ENCODE data around the gene DOCK11.

DNA sequence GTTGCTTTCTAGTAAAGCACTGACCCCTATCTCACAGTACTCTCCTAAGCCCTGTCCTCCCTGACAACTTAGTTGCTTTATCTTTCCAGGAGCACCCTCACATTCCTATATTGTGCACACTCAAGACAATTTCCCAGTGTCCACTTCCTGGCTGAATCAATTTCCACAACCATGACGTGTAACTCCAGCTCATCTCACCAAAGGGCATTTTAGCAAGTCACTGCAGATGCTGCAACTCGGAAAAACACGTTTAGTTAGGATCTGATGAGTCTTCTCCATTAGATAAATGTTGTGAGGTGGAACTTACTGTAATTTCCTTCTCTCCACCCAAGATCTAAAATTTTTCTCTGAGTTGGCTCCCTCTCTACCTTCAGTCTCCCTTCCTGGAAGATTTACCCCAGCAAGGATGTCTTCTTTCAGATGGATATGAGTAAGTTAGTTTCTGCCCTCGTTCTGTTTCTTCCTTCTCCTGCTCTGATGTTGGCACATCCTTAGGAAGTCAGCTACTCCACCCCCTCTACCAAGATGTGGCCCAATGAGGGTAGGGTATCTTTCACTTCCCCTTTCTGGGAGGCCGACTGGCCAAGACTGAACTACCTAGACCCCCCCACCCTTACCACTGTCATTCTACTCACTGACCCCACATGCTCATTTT, 203.0 kb downstream of the DOCK11 start:
- TF ChIP-seq EZH2phosphoT487 (IDR thresholded peaks at IDR 0.05; ENCODE audit: insufficient read depth, low read depth) (no peak), EZH2 (IDR thresholded peaks at IDR 0.05; ENCODE audit: insufficient read depth, poor library complexity, severe bottlenecking) (no peak)
